Spleen (tissue), 7 donors: Measurements from ENCODE around the gene FGD4.

Experiments
- CTCF ChIP-seq, 11 experiments: fragments of 200-600 bp in 7 of 11; fragments of 450-650 bp in 4 of 11; sonication (generic) in 4 of 11; IDR thresholded peaks in 8 of 11; conservative IDR thresholded peaks in 3 of 11; 1 replicate in 7 of 11; 2 replicates in 4 of 11; pipeline versions ENCODE4 v1.4.0 to v1.8.0; 2016 to 2021; ENCODE audit warnings: antibody characterized with exemption in 11 of 11, inconsistent platforms in 4 of 11, mild to moderate bottlenecking in 1 of 11
- POLR2A ChIP-seq, 3 donors: fragments of 450-650 bp; IDR thresholded peaks; one replicate each; pipeline ENCODE4 v1.5.1; 2017; ENCODE audit warnings: antibody characterized with exemption in 3 of 3, mild to moderate bottlenecking in 1 of 3
- POLR2AphosphoS5 ChIP-seq, 3 donors: sonication (generic); formaldehyde crosslinking; IDR thresholded peaks; one replicate each; pipeline ENCODE4 v1.5.1; 2017; ENCODE audit warnings: antibody characterized with exemption in 3 of 3
- donor health status: DM: no; HTN: no; CAD: no; lungs with moderate emphysema.
- donor health status: DM: no; HTN: no; CAD: no.
- donor health status: DM: no; HTN: no; CAD: no.

DNA sequence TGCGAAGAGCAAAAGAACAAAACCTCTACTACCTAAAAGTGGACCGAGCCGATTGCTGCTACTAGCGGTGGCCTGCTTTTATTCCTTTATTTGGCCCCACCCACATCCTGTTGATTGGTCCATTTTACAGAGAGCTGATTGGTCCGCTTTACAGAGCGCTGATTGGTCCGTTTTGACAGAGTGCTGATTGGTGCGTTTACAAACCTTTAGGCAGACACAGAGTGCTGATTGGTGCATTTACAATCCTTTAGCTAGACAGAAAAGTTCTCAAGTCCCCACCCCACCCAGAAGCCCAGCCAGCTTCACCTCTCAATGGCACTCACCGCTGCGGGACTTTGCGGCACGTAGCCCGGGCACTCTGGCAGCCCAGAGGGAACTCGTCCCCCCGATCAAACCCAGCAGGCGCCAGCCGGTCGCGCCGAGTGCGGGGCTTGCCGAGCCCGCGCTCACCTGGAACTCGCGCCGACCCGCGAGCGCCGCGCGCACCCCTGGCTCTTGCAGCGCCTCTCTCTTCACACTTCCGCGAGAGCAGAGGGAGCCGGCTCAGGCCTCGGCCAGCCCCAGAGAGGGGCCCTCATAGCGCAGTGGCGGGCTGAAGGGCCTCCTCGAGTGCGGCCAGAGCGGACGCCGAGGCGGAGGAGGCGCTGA is 8.7 kb upstream of the FGD4 start:
- no peak for TF ChIP-seq CTCF (IDR thresholded peaks at IDR 0.05 in 8 of 11, conservative IDR thresholded peaks at IDR 0.05 in 3 of 11)
- no peak for TF ChIP-seq POLR2A (IDR thresholded peaks at IDR 0.05)
- peak in 2 of 3 donors; percentile 27 to 55 for TF ChIP-seq POLR2AphosphoS5 (IDR thresholded peaks at IDR 0.05)
